ENCODE measurements around the gene KCNIP1. TPM values are rescaled to one million over a fixed set of nuclear protein-coding genes. Genes with fewer than 3 reads are reported as not detected.

Gene KCNIP1
- total and polyA plus RNA-seq, 9 of the 15 experiments (the other 6 are each of a cell fraction or from before 2014, with no cell fraction given) = not detected

DNA sequence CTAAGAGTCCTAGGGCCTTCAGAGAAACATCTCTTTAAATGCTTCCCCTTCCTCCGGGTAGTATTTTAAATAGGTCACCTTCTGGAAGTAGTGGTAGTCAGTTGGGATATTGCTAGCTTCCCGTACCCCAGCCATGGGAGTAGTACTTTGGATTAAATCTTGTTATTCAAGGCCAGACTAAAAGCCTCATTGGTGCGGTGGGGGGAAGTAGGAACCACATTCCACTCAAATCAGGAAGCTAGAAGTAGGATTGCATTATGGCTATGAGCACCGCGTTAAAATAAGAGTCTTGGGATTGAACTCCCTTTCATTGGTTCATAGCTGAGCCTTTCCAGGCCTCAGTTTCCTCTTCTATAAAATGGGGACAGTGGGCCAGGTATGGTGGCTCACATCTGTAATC, 6.7 kb downstream of the KCNIP1 start:
- no peaks in the 10 kb centered on the region for H3K4me1 ChIP-seq (replicated peaks in 1 of 2; ENCODE audit: control insufficient read depth in 2 of 2, insufficient read depth in 2 of 2, low read length in 2 of 2)
- no peak overlapping the region for H3K4me3 ChIP-seq
- no peaks in the 10 kb centered on the region for H3K36me3 ChIP-seq (ENCODE audit: control insufficient read depth, insufficient read depth, low read length)
- DNase-seq (ENCODE audit: extremely low read depth in 1 of 4, low spot score in 3 of 4) (no peak), ATAC-seq (no peak), FAIRE-seq (no peak)
- no peaks in the 10 kb centered on the region for H4K20me1 ChIP-seq (replicated peaks; ENCODE audit: control insufficient read depth, insufficient read depth, low read length)
- CTCF ChIA-PET (ENCODE audit: low intra/inter-chr PET ratio) = no interaction called here
- H3K9me3 ChIP-seq (replicated peaks; ENCODE audit: control insufficient read depth, insufficient read depth, low read depth, low read length) = no peaks in the 10 kb centered on the region
- no peak overlapping the region for H3K27ac ChIP-seq (ENCODE audit: extremely low read depth, low read depth, low read length)
- in situ Hi-C loops (cut with MboI) (no loop called here), intact Hi-C loops (cut with micrococcal nuclease) (no loop called here)
- no peak overlapping the region for H3K9ac ChIP-seq (ENCODE audit: insufficient read depth in 1 of 2, low read depth in 2 of 2, low read length in 2 of 2)
- H3K79me2 ChIP-seq (ENCODE audit: control insufficient read depth, insufficient read depth, low read length) = no peaks in the 10 kb centered on the region
- 0% methylated on average over 5 of the region's 5 CpGs for WGBS (ENCODE audit: insufficient coverage, low coverage, missing lambda C conversion rate)
- no peaks in the 10 kb centered on the region for H3K9me1 ChIP-seq (ENCODE audit: control insufficient read depth, insufficient read depth, low read length)
- no TSS peak for BruUV-seq (replicated peaks)
- peak; percentile 23 for TF ChIP-seq RBM25 (IDR thresholded peaks at IDR 0.05; ENCODE audit: low read depth, low read length, severe bottlenecking)
- TF ChIP-seq SNIP1 (IDR thresholded peaks at IDR 0.05; ENCODE audit: low read depth) = no peak
- TF ChIP-seq NFATC3 (IDR thresholded peaks at IDR 0.05) = no peak
- TF ChIP-seq ZNF408 (CRISPR knock-in tag; IDR thresholded peaks at IDR 0.05; ENCODE audit: low read depth) = no peak
- no peak for TF ChIP-seq LARP7 (IDR thresholded peaks at IDR 0.05)
- TF ChIP-seq, protein P1, sequence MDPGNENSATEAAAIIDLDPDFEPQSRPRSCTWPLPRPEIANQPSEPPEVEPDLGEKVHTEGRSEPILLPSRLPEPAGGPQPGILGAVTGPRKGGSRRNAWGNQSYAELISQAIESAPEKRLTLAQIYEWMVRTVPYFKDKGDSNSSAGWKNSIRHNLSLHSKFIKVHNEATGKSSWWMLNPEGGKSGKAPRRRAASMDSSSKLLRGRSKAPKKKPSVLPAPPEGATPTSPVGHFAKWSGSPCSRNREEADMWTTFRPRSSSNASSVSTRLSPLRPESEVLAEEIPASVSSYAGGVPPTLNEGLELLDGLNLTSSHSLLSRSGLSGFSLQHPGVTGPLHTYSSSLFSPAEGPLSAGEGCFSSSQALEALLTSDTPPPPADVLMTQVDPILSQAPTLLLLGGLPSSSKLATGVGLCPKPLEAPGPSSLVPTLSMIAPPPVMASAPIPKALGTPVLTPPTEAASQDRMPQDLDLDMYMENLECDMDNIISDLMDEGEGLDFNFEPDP (CRISPR knock-in tag; IDR thresholded peaks at IDR 0.05) = no peak
- no peak overlapping the region for H2AFZ ChIP-seq (ENCODE audit: low read depth, low read length)
- POLR2A ChIA-PET = interaction anchor here (0.6 kb wide), 2 partner anchors 122 to 381 kb away, joined by 3 read pairs; no protein-coding TSS in a partner anchor
- peaks cover 0 to 25% of the 10 kb centered on the region in 2 experiments; a peak in 2 of 5 replicates for H3K27me3 ChIP-seq (ENCODE audit: control insufficient read depth in 2 of 2, insufficient read depth in 2 of 2, low read length in 2 of 2)
- no peak overlapping the region for H3K4me2 ChIP-seq (ENCODE audit: insufficient read depth, low read length)
